Uterus (tissue), 2 donors: ENCODE measurements around the gene KRTAP4-9.

Source experiments
- POLR2A ChIP-seq, 2 donors: fragments of 450-650 bp; IDR thresholded peaks; one replicate each; pipeline ENCODE4 v1.6.1; 2016; ENCODE audit warnings: antibody characterized with exemption in 2 of 2, mild to moderate bottlenecking in 1 of 2, moderate library complexity in 1 of 2
- TF ChIP-seq, protein P1 (sequence below), 4 experiments: fragments of 200-600 bp in 2 of 4; fragments of 450-650 bp in 2 of 4; sonication (generic) in 2 of 4; IDR thresholded peaks; one replicate each; pipeline ENCODE4 v1.5.1; 2016 to 2019; ENCODE audit warnings: antibody characterized with exemption in 4 of 4, mild to moderate bottlenecking in 2 of 4, moderate library complexity in 1 of 4

DNA sequence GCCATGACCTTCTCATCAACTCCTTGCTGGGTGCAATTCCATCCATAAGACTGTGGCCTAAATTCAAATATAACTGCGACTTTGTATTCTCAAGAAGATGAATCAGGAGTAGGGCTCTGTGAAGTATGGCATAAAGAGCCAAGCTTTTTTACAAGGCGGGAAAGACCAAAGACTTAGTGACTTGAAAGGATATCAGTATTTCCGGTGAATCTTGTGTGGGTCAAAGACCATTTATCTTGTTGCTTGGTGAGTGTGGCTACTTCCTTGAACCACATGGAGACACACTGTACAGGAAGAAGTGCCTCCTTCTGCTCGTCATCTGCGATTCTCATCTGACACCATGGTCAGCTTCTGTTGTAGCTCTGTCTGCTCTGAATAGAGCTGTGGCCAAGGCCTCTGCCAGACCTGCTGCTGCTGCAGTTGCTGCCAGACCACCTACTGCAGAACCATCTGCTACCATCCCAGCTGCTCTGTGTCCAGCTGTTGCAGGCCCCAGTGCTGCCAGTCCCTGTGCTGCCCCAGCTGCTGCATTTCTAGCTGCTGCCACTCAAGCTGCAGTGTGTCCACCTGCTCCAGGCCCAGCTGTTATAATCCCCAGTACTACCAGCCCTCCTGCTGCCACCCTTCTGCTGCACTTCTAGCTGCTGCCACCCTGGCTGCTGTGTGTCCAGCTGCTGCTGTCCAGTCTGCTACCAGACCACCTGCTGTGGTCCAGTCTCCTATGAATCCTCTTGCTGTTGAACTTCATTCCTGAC lies 33.4 kb upstream of the KRTAP4-9 start:
- TF ChIP-seq, protein P1, sequence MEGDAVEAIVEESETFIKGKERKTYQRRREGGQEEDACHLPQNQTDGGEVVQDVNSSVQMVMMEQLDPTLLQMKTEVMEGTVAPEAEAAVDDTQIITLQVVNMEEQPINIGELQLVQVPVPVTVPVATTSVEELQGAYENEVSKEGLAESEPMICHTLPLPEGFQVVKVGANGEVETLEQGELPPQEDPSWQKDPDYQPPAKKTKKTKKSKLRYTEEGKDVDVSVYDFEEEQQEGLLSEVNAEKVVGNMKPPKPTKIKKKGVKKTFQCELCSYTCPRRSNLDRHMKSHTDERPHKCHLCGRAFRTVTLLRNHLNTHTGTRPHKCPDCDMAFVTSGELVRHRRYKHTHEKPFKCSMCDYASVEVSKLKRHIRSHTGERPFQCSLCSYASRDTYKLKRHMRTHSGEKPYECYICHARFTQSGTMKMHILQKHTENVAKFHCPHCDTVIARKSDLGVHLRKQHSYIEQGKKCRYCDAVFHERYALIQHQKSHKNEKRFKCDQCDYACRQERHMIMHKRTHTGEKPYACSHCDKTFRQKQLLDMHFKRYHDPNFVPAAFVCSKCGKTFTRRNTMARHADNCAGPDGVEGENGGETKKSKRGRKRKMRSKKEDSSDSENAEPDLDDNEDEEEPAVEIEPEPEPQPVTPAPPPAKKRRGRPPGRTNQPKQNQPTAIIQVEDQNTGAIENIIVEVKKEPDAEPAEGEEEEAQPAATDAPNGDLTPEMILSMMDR (IDR thresholded peaks at IDR 0.05): no peak
- TF ChIP-seq POLR2A (IDR thresholded peaks at IDR 0.05): no peak
